ENCODE results near the gene FAM185A. TPM values are rescaled to one million over a fixed set of nuclear protein-coding genes. Genes with fewer than 3 reads are reported as not detected.
"Not testable (repeated sequence)": the region's sequence is repeated elsewhere in the genome, so short reads cannot be mapped to it uniquely, and the experiment has no call there.

Gene FAM185A
- polyA plus RNA-seq, 3 donors = 2.5 to 6.8 (median 4.8) TPM

- H2AFZ ChIP-seq (ENCODE audit: insufficient read depth, low read depth, low read length, poor library complexity, severe bottlenecking); H3K27ac ChIP-seq (ENCODE audit: low read depth in 1 of 2, low read length in 2 of 2); H3K9ac ChIP-seq (ENCODE audit: insufficient read depth, low read length, poor library complexity, severe bottlenecking); H3K4me3 Mint-ChIP-seq; H3K9me3 Mint-ChIP-seq; H4K20me1 ChIP-seq (ENCODE audit: insufficient read depth, low read length); H3K4me3 ChIP-seq (replicated peaks in 1 of 3; ENCODE audit: low read depth in 2 of 3, low read length in 3 of 3); H3K27me3 ChIP-seq (ENCODE audit: control insufficient read depth in 2 of 2, insufficient read depth in 2 of 2, low read length in 2 of 2); H3K9me3 ChIP-seq (replicated peaks in 1 of 2; ENCODE audit: control insufficient read depth in 1 of 2, insufficient read depth in 1 of 2, low read length in 2 of 2); H3K79me2 ChIP-seq (ENCODE audit: insufficient read depth, low read length); intact Hi-C loops (cut with micrococcal nuclease); H3K27me3 Mint-ChIP-seq (ENCODE audit: low read depth in 3 of 3); H3K4me2 ChIP-seq (replicated peaks; ENCODE audit: extremely low read depth, low read length, poor library complexity, severe bottlenecking); H3K36me3 Mint-ChIP-seq; H3K36me3 ChIP-seq (replicated peaks in 1 of 2; ENCODE audit: control insufficient read depth in 1 of 2, insufficient read depth in 2 of 2, low read length in 2 of 2): not testable (repeated sequence)
- peak; percentile 4 to 61 (median 5) for DNase-seq
- peaks cover 27% of the 10 kb centered on the region in 2 donors for H3K4me1 ChIP-seq (ENCODE audit: control insufficient read depth in 1 of 2, insufficient read depth in 2 of 2, low read length in 2 of 2)
- Mint-ChIP-seq H3K4me1 (peaks cover 34% of the 10 kb centered on the region), H3K27ac (peak overlapping the region in 3 of 7 donors; percentile 56 to 88 (median 82))
- WGBS (ENCODE audit: insufficient coverage) = no CpG with 5 or more reads among the region's 3 CpGs
These were observed 33.1 kb upstream of the FAM185A start for GRCh38 chr7:102715718-102716117.

GRCh38 chr7:102718491-102718890 is 30.3 kb upstream of the FAM185A start:
- H3K9me3 ChIP-seq (replicated peaks in 1 of 2; ENCODE audit: control insufficient read depth in 1 of 2, insufficient read depth in 1 of 2, low read length in 2 of 2); H3K4me2 ChIP-seq (replicated peaks; ENCODE audit: extremely low read depth, low read length, poor library complexity, severe bottlenecking); H3K27me3 ChIP-seq (ENCODE audit: control insufficient read depth in 2 of 2, insufficient read depth in 2 of 2, low read length in 2 of 2); H3K36me3 Mint-ChIP-seq; H3K9ac ChIP-seq (ENCODE audit: insufficient read depth, low read length, poor library complexity, severe bottlenecking); H4K20me1 ChIP-seq (ENCODE audit: insufficient read depth, low read length); H3K36me3 ChIP-seq (replicated peaks in 1 of 2; ENCODE audit: control insufficient read depth in 1 of 2, insufficient read depth in 2 of 2, low read length in 2 of 2); intact Hi-C loops (cut with micrococcal nuclease); H2AFZ ChIP-seq (ENCODE audit: insufficient read depth, low read depth, low read length, poor library complexity, severe bottlenecking); H3K27me3 Mint-ChIP-seq (ENCODE audit: low read depth in 3 of 3); H3K79me2 ChIP-seq (ENCODE audit: insufficient read depth, low read length): not testable (repeated sequence)
- peak overlapping the region in 1 of 2 donors; percentile 51 for H3K27ac ChIP-seq (ENCODE audit: low read depth in 1 of 2, low read length in 2 of 2)
- DNase-seq = peak; percentile 0 to 49 (median 3)
- Mint-ChIP-seq H3K4me3 (peak overlapping the region in 1 of 2 donors; percentile 37), H3K9me3 (peaks cover 3 to 15% (median 11%) of the 10 kb centered on the region in 7 donors), H3K4me1 (peaks cover 25% of the 10 kb centered on the region), H3K27ac (peak overlapping the region in 6 of 7 donors; percentile 30 to 94 (median 49))
- H3K4me1 ChIP-seq (ENCODE audit: control insufficient read depth in 1 of 2, insufficient read depth in 2 of 2, low read length in 2 of 2) = peaks cover 19% of the 10 kb centered on the region in 2 donors
- peak overlapping the region in 1 of 3 experiments; percentile 20 for H3K4me3 ChIP-seq (replicated peaks in 1 of 3; ENCODE audit: low read depth in 2 of 3, low read length in 3 of 3)

GRCh38 chr7:102726170-102726569 is 22.6 kb upstream of the FAM185A start:
- intact Hi-C loops (cut with micrococcal nuclease); H3K9me3 ChIP-seq (replicated peaks in 1 of 2; ENCODE audit: control insufficient read depth in 1 of 2, insufficient read depth in 1 of 2, low read length in 2 of 2); H4K20me1 ChIP-seq (ENCODE audit: insufficient read depth, low read length); H3K27ac Mint-ChIP-seq; H3K4me3 Mint-ChIP-seq; H3K27me3 ChIP-seq (ENCODE audit: control insufficient read depth in 2 of 2, insufficient read depth in 2 of 2, low read length in 2 of 2); H3K9ac ChIP-seq (ENCODE audit: insufficient read depth, low read length, poor library complexity, severe bottlenecking); H3K36me3 Mint-ChIP-seq; H3K4me1 ChIP-seq (ENCODE audit: control insufficient read depth in 1 of 2, insufficient read depth in 2 of 2, low read length in 2 of 2); H3K27ac ChIP-seq (ENCODE audit: low read depth in 1 of 2, low read length in 2 of 2); DNase-seq; H3K79me2 ChIP-seq (ENCODE audit: insufficient read depth, low read length); H3K4me2 ChIP-seq (replicated peaks; ENCODE audit: extremely low read depth, low read length, poor library complexity, severe bottlenecking); H2AFZ ChIP-seq (ENCODE audit: insufficient read depth, low read depth, low read length, poor library complexity, severe bottlenecking); H3K27me3 Mint-ChIP-seq (ENCODE audit: low read depth in 3 of 3); H3K36me3 ChIP-seq (replicated peaks in 1 of 2; ENCODE audit: control insufficient read depth in 1 of 2, insufficient read depth in 2 of 2, low read length in 2 of 2); H3K4me1 Mint-ChIP-seq; H3K4me3 ChIP-seq (replicated peaks in 1 of 3; ENCODE audit: low read depth in 2 of 3, low read length in 3 of 3): not testable (repeated sequence)
- WGBS (ENCODE audit: insufficient coverage) = 100% methylated on average over 1 of the region's 5 CpGs
- peaks cover 11 to 28% (median 19%) of the 10 kb centered on the region in 7 donors for H3K9me3 Mint-ChIP-seq

GRCh38 chr7:102729670-102730069 is 19.1 kb upstream of the FAM185A start:
- H3K36me3 Mint-ChIP-seq; H3K4me3 ChIP-seq (replicated peaks in 1 of 3; ENCODE audit: low read depth in 2 of 3, low read length in 3 of 3); DNase-seq; H3K4me3 Mint-ChIP-seq; H3K9ac ChIP-seq (ENCODE audit: insufficient read depth, low read length, poor library complexity, severe bottlenecking); H3K4me1 ChIP-seq (ENCODE audit: control insufficient read depth in 1 of 2, insufficient read depth in 2 of 2, low read length in 2 of 2); H4K20me1 ChIP-seq (ENCODE audit: insufficient read depth, low read length); intact Hi-C loops (cut with micrococcal nuclease); H3K4me2 ChIP-seq (replicated peaks; ENCODE audit: extremely low read depth, low read length, poor library complexity, severe bottlenecking); H3K27me3 Mint-ChIP-seq (ENCODE audit: low read depth in 3 of 3); H3K4me1 Mint-ChIP-seq; H3K27ac ChIP-seq (ENCODE audit: low read depth in 1 of 2, low read length in 2 of 2); H3K79me2 ChIP-seq (ENCODE audit: insufficient read depth, low read length); H2AFZ ChIP-seq (ENCODE audit: insufficient read depth, low read depth, low read length, poor library complexity, severe bottlenecking); H3K27ac Mint-ChIP-seq; H3K27me3 ChIP-seq (ENCODE audit: control insufficient read depth in 2 of 2, insufficient read depth in 2 of 2, low read length in 2 of 2); H3K9me3 ChIP-seq (replicated peaks in 1 of 2; ENCODE audit: control insufficient read depth in 1 of 2, insufficient read depth in 1 of 2, low read length in 2 of 2); H3K36me3 ChIP-seq (replicated peaks in 1 of 2; ENCODE audit: control insufficient read depth in 1 of 2, insufficient read depth in 2 of 2, low read length in 2 of 2): not testable (repeated sequence)
- no CpG with 5 or more reads among the region's 2 CpGs for WGBS (ENCODE audit: insufficient coverage)
- peaks cover 3 to 14% (median 5%) of the 10 kb centered on the region in 7 donors for H3K9me3 Mint-ChIP-seq

Data from CD14-positive monocyte (primary cell).